IPS DF 19.7 (cell line): ENCODE data around the gene SRSF5.

Experiments
- DNase-seq: peaks from one replicate; pipeline ENCODE4 v3.0.0-alpha.2; 2013; ENCODE audit warnings: low read depth, low spot score

SRSF5 gene

GRCh38 chr14:69770559-69770958, 3.6 kb downstream of the SRSF5 start:
- DNase-seq: no peak

GRCh38 chr14:69771136-69771535, 4.2 kb downstream of the SRSF5 start:
- no peak for DNase-seq

- no peak for DNase-seq
These were observed 5.4 kb downstream of the SRSF5 start for GRCh38 chr14:69772082-69773017.

- no peak for DNase-seq
These were observed 6.8 kb downstream of the SRSF5 start for GRCh38 chr14:69773571-69774276.

- DNase-seq: no peak
These were observed 8.1 kb downstream of the SRSF5 start for GRCh38 chr14:69775012-69775411.

GRCh38 chr14:69776875-69777453, 10.0 kb downstream of the SRSF5 start:
- no peak for DNase-seq

- DNase-seq: no peak
These were observed 12.1 kb downstream of the SRSF5 start for GRCh38 chr14:69779088-69779487.

- DNase-seq: no peak
These were observed 13.2 kb downstream of the SRSF5 start for GRCh38 chr14:69780092-69780491.

GRCh38 chr14:69780952-69781351, 14.0 kb downstream of the SRSF5 start:
- DNase-seq: no peak

- DNase-seq: no peak
These were observed 18.0 kb downstream of the SRSF5 start for GRCh38 chr14:69784942-69785341.

GRCh38 chr14:69786603-69787002, 19.7 kb downstream of the SRSF5 start:
- DNase-seq: no peak

GRCh38 chr14:69789118-69789640, 22.2 kb downstream of the SRSF5 start:
- DNase-seq: no peak

- DNase-seq: no peak
These were observed 26.0 kb downstream of the SRSF5 start for GRCh38 chr14:69792887-69793421.

GRCh38 chr14:69794791-69795190, 27.8 kb downstream of the SRSF5 start:
- DNase-seq: no peak

GRCh38 chr14:69795691-69796090, 28.7 kb downstream of the SRSF5 start:
- no peak for DNase-seq

- no peak for DNase-seq
These were observed 30.0 kb downstream of the SRSF5 start, which contains the start of gene SLC10A1 for GRCh38 chr14:69796797-69797500. TSS of gene SLC10A1 (minus strand) at chr14:69797241. CDS start at chr14:69797155, 86 bp downstream.

GRCh38 chr14:69797573-69798338, 30.8 kb downstream of the SRSF5 start:
- DNase-seq: no peak

GRCh38 chr14:69798339-69798735, 31.4 kb downstream of the SRSF5 start:
- no peak for DNase-seq

- DNase-seq: no peak
These were observed 36.8 kb downstream of the SRSF5 start for GRCh38 chr14:69803753-69804152.

- no peak for DNase-seq
These were observed 38.0 kb downstream of the SRSF5 start for GRCh38 chr14:69804902-69805301.
